ENCODE measurements around the gene ENPP6. TPM values are rescaled to one million over a fixed set of nuclear protein-coding genes. Genes with fewer than 3 reads are reported as not detected.

Gene ENPP6
- total RNA-seq, 1 donor from 2014 or later: 0.41 TPM

DNA sequence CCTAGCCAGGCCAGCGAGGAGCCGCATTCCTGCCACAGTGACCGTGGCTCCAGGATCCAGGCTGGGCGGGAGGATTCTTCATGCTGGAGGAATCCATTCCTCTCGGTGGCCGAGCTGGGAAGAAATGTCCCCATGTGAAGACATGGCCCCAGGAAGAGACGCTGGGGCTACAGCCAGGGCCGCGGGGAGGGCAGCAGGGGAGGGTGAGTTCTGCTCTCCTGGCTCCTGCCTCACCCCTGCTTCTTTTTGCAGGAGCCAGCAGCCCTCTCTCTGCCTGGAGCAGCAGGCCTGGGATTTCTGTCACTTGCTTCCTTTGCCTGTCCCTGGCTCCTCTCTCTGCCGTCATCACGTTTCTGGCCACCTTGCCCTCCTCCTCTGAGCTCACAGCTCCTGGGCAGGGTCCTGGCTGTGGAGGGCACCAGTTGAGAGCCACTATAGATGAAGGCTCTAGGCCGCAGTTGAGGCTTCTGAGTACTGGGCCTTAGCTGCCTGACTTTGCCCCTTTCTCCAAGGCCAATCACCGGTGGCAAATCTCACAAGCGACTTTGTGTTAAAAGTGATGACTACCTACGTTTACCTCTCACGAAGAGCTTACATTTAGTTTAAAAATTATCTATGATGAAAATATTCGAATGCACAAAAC is 48.3 kb downstream of the ENPP6 start:
- Mint-ChIP-seq H3K27me3 (ENCODE audit: unreplicated experiment) (no peaks in the 10 kb centered on the region), H3K27ac (ENCODE audit: unreplicated experiment) (no peak overlapping the region)
- DNase-seq (ENCODE audit: low spot score): no peak

DNA sequence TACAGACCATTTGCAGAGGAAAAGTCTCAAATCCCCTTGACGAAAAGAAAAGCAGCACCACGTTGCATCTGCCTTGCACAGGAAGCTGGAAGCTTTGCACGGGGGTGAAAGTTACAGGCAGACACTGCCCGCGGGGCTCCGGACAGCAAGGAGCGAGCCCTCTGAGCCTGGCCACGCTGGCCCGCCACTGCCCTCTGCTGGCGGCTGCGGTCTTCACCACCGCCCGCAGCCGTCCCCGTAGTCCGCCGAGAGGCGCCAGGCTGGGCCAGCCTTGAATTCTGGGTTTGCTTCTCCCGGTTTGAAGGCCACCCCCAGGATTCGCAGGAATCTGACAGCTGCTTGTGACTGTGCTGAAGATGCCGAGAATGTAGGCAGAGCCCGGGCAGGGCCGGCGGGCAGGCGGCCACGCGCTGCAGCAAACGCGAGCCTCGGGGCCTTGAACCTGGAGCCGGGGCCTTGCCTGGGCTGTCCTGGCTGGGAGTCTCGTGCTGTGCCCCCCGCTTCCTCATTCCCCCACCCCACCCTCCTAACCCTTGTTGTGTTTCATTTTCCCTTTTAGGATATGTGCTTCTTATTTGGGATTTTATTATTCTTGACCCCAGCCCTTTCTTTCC is 49.2 kb downstream of the ENPP6 start:
- peak; percentile 91 for DNase-seq (ENCODE audit: low spot score)
- H3K36me3 Mint-ChIP-seq (ENCODE audit: low read depth, unreplicated experiment): no peaks in the 10 kb centered on the region
- no peaks in the 10 kb centered on the region for H3K9me3 Mint-ChIP-seq (ENCODE audit: unreplicated experiment)
- TF ChIP-seq, protein P1, sequence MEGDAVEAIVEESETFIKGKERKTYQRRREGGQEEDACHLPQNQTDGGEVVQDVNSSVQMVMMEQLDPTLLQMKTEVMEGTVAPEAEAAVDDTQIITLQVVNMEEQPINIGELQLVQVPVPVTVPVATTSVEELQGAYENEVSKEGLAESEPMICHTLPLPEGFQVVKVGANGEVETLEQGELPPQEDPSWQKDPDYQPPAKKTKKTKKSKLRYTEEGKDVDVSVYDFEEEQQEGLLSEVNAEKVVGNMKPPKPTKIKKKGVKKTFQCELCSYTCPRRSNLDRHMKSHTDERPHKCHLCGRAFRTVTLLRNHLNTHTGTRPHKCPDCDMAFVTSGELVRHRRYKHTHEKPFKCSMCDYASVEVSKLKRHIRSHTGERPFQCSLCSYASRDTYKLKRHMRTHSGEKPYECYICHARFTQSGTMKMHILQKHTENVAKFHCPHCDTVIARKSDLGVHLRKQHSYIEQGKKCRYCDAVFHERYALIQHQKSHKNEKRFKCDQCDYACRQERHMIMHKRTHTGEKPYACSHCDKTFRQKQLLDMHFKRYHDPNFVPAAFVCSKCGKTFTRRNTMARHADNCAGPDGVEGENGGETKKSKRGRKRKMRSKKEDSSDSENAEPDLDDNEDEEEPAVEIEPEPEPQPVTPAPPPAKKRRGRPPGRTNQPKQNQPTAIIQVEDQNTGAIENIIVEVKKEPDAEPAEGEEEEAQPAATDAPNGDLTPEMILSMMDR (IDR thresholded peaks at IDR 0.05; ENCODE audit: unreplicated experiment): peak; percentile 94
- H3K4me3 Mint-ChIP-seq (ENCODE audit: unreplicated experiment): no peak overlapping the region
- H3K27ac Mint-ChIP-seq (ENCODE audit: unreplicated experiment): no peak overlapping the region
- H3K4me1 Mint-ChIP-seq (ENCODE audit: unreplicated experiment): peaks cover 5% of the 10 kb centered on the region
- no peaks in the 10 kb centered on the region for H3K27me3 Mint-ChIP-seq (ENCODE audit: unreplicated experiment)

More for the DNA sequence above, 48.3 kb downstream of the ENPP6 start:
- Mint-ChIP-seq H3K4me3 (ENCODE audit: unreplicated experiment) (no peak overlapping the region), H3K9me3 (ENCODE audit: unreplicated experiment) (no peaks in the 10 kb centered on the region), H3K4me1 (ENCODE audit: unreplicated experiment) (peaks cover 5% of the 10 kb centered on the region), H3K36me3 (ENCODE audit: low read depth, unreplicated experiment) (no peaks in the 10 kb centered on the region)
- TF ChIP-seq, protein P1 (IDR thresholded peaks at IDR 0.05; ENCODE audit: unreplicated experiment): no peak

DNA sequence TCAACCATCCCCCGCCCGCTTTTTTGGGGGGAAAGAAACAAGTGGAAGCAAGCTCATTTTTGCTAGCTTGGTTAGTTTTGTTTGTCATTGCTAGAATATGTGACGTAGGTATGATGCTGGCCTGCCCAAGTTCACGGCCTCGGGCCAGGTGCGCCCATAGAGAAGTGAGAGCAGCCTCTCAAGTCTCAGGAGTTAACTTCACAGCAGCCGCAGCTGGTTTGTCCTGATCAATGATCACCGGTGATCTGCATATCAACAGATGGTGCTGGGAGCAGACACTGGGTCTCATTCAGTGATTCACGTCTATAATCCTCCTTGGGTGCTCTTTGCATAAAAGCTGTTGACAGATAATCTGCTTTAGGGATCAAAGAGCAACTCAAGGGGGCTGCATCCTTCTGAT is 50.1 kb downstream of the ENPP6 start:
- H3K4me3 Mint-ChIP-seq (ENCODE audit: unreplicated experiment): no peak overlapping the region
- H3K27ac Mint-ChIP-seq (ENCODE audit: unreplicated experiment): no peak overlapping the region
- DNase-seq (ENCODE audit: low spot score): no peak
- TF ChIP-seq, protein P1 (IDR thresholded peaks at IDR 0.05; ENCODE audit: unreplicated experiment): no peak
- H3K36me3 Mint-ChIP-seq (ENCODE audit: low read depth, unreplicated experiment): no peaks in the 10 kb centered on the region
- H3K9me3 Mint-ChIP-seq (ENCODE audit: unreplicated experiment): no peaks in the 10 kb centered on the region
- H3K4me1 Mint-ChIP-seq (ENCODE audit: unreplicated experiment): peaks cover 5% of the 10 kb centered on the region
- H3K27me3 Mint-ChIP-seq (ENCODE audit: unreplicated experiment): no peaks in the 10 kb centered on the region

DNA sequence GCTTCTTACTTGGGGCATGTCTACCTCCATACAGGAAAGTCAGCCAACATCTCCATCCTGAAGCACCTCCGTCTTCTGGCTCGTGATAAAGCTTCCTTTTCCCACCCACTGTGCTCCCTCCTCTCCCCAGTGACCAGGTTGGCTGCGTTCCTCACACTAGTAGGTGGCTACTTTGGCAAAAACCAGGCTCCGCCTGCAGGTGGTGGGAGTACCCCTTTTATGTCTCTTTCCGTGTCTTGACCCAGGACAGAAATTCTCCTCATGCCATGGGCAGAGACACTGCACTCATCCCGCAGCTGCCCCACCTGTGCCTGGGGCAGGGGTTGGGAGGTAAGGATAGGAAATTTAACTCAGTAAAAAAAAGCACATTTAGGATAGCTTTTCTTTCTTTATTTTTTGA is 50.9 kb downstream of the ENPP6 start:
- Mint-ChIP-seq H3K27ac (ENCODE audit: unreplicated experiment) (no peak overlapping the region), H3K27me3 (ENCODE audit: unreplicated experiment) (no peaks in the 10 kb centered on the region), H3K9me3 (ENCODE audit: unreplicated experiment) (no peaks in the 10 kb centered on the region), H3K4me1 (ENCODE audit: unreplicated experiment) (peaks cover 7% of the 10 kb centered on the region), H3K36me3 (ENCODE audit: low read depth, unreplicated experiment) (no peaks in the 10 kb centered on the region), H3K4me3 (ENCODE audit: unreplicated experiment) (no peak overlapping the region)
- no peak for DNase-seq (ENCODE audit: low spot score)
- TF ChIP-seq, protein P1 (IDR thresholded peaks at IDR 0.05; ENCODE audit: unreplicated experiment): no peak

DNA sequence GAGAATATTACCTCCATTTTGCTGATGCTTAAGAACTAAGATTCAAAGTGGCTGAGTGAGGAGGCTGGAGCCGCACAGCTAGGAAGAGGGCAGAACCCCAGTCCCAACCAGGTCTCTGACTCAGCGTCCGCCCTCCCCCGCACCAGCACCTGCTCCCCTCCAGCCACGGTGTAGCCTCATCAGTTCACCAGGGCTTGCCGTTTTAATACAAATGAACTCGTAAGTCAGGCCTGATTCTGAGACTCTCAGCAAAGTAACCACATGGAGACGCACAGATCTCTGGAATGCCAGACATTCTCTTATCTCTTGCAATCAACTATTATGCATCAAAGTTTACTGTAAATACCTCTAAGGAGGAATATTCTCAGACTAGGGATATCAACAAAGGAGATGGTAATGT is 52.4 kb downstream of the ENPP6 start:
- TF ChIP-seq, protein P1 (IDR thresholded peaks at IDR 0.05; ENCODE audit: unreplicated experiment): no peak
- Mint-ChIP-seq H3K27ac (ENCODE audit: unreplicated experiment) (no peak overlapping the region), H3K4me3 (ENCODE audit: unreplicated experiment) (no peak overlapping the region), H3K36me3 (ENCODE audit: low read depth, unreplicated experiment) (no peaks in the 10 kb centered on the region), H3K4me1 (ENCODE audit: unreplicated experiment) (peaks cover 7% of the 10 kb centered on the region), H3K9me3 (ENCODE audit: unreplicated experiment) (no peaks in the 10 kb centered on the region), H3K27me3 (ENCODE audit: unreplicated experiment) (no peaks in the 10 kb centered on the region)
- no peak for DNase-seq (ENCODE audit: low spot score)
